NCI-H2227 (cell line): ENCODE results near the gene ACSBG1.

Experiments used
- DNase-seq: peaks from one replicate; lab custom pipeline; 2025; ENCODE audit not compliant: unreplicated experiment; lab: John Stamatoyannopoulos, UW

ACSBG1 gene

GRCh38 chr15:78133801-78134200 is 100.6 kb downstream of the ACSBG1 start:
- no peak for DNase-seq

GRCh38 chr15:78131295-78132061 is 102.9 kb downstream of the ACSBG1 start, which contains the start of gene CIB2:
Gene CIB2 (minus strand): TSS chr15:78131445. CDS start chr15:78131215, 230 bp downstream.
- peak; percentile 87 for DNase-seq

GRCh38 chr15:78130466-78131294 is 103.7 kb downstream of the ACSBG1 start:
- peak; percentile 66 for DNase-seq

GRCh38 chr15:78129751-78130287 is 104.5 kb downstream of the ACSBG1 start:
- no peak for DNase-seq

GRCh38 chr15:78129077-78129750 is 105.2 kb downstream of the ACSBG1 start:
- DNase-seq = no peak

- DNase-seq = no peak
Observed at GRCh38 chr15:78127882-78128281, 106.5 kb downstream of the ACSBG1 start.

- DNase-seq = no peak
Observed at GRCh38 chr15:78125267-78125666, 109.1 kb downstream of the ACSBG1 start.

GRCh38 chr15:78120523-78120922 is 113.8 kb downstream of the ACSBG1 start:
- no peak for DNase-seq
